K562 (cell line): ENCODE measurements around the gene LAT. TPM values are rescaled to one million over a fixed set of nuclear protein-coding genes. Genes with fewer than 3 reads are reported as not detected.

Experiments used
- BCOR ChIP-seq: fragments of 450-650 bp; IDR thresholded peaks from 2 replicates; pipeline ENCODE4 v1.6.1; 2016
- CBFA2T2 ChIP-seq: fragments of 450-650 bp; conservative IDR thresholded peaks from 2 replicates; pipeline ENCODE4 v1.6.1; 2017; ENCODE audit warnings: mild to moderate bottlenecking
- CBX3 ChIP-seq, 2 experiments: IDR thresholded peaks; 1 replicate in 1 of 2; 2 replicates in 1 of 2; pipeline ENCODE4 v1.6.1; 2012; ENCODE audit warnings: inconsistent platforms in 2 of 2, low read length in 2 of 2, borderline replicate concordance in 1 of 2, control low read depth in 1 of 2
- CREBBP ChIP-seq: IDR thresholded peaks from one replicate; pipeline ENCODE4 v1.6.1; 2012; ENCODE audit warnings: low read depth, mild to moderate bottlenecking, control low read depth, inconsistent platforms, low read length
- DPF2 ChIP-seq: fragments of 450-650 bp; IDR thresholded peaks from 2 replicates; pipeline ENCODE4 v1.6.1; 2016
- ETV1 ChIP-seq: fragments of 450-650 bp; conservative IDR thresholded peaks from 2 replicates; pipeline ENCODE4 v1.6.1; 2016; ENCODE audit warnings: missing genetic modification characterization, control low read depth, low read depth, missing compliant biosample characterization
- FOXP1 ChIP-seq: sonication (generic); formaldehyde crosslinking; IDR thresholded peaks from 2 replicates; pipeline ENCODE4 v1.8.0; 2022; ENCODE audit warnings: mild to moderate bottlenecking, missing genetic modification reagents
- GABPA ChIP-seq: fragments of 200-800 bp; sonication (Bioruptor generic); conservative IDR thresholded peaks from 2 replicates; pipeline ENCODE4 v1.6.1; 2016; ENCODE audit warnings: low read depth, missing genetic modification characterization, missing compliant biosample characterization
- KDM1A ChIP-seq, 2 experiments: fragments of 450-650 bp; IDR thresholded peaks; 2 replicates each; pipeline ENCODE4 v1.6.1; 2016; ENCODE audit warnings: mild to moderate bottlenecking in 2 of 2
- KHSRP ChIP-seq: fragments of 450-650 bp; IDR thresholded peaks from 2 replicates; pipeline ENCODE4 v1.6.1; 2017
- KLF16 ChIP-seq: IDR thresholded peaks from 2 replicates; pipeline ENCODE4 v1.6.1; 2016; ENCODE audit warnings: antibody characterized with exemption
- MEF2A ChIP-seq: IDR thresholded peaks from 2 replicates; pipeline ENCODE4 v1.6.1; 2011; ENCODE audit warnings: low read depth, mild to moderate bottlenecking, low read length, moderate library complexity; ENCODE audit not compliant: control insufficient read depth
- NBN ChIP-seq: fragments of 450-650 bp; IDR thresholded peaks from 2 replicates; pipeline ENCODE4 v1.6.1; 2016; ENCODE audit warnings: low read depth, mild to moderate bottlenecking
- NUFIP1 ChIP-seq: fragments of 450-650 bp; IDR thresholded peaks from 2 replicates; pipeline ENCODE4 v1.6.1; 2018; ENCODE audit not compliant: partially characterized antibody
- RNF2 ChIP-seq: sonication (generic); IDR thresholded peaks from 2 replicates; pipeline ENCODE4 v1.6.1; 2016
- SMARCE1 ChIP-seq: fragments of 450-650 bp; IDR thresholded peaks from 2 replicates; pipeline ENCODE4 v1.7.1; 2016; ENCODE audit warnings: mild to moderate bottlenecking
- STAT5A ChIP-seq: IDR thresholded peaks from 2 replicates; pipeline ENCODE4 v1.6.1; 2012; ENCODE audit warnings: low read length, inconsistent platforms, borderline replicate concordance
- ZNF12 ChIP-seq: sonication (generic); formaldehyde crosslinking; IDR thresholded peaks from 2 replicates; pipeline ENCODE4 v1.4.0; 2020; ENCODE audit warnings: mild to moderate bottlenecking, missing genetic modification reagents
- ZNF232 ChIP-seq: sonication (generic); formaldehyde crosslinking; IDR thresholded peaks from 2 replicates; pipeline ENCODE4 v1.8.0; 2022; ENCODE audit warnings: mild to moderate bottlenecking, missing genetic modification reagents
- ZNF76 ChIP-seq: fragments of 250-450 bp; sonication (Bioruptor Pico); IDR thresholded peaks from 2 replicates; pipeline ENCODE4 v1.4.0; 2020; ENCODE audit warnings: mild to moderate bottlenecking, moderate library complexity, borderline replicate concordance
- polyA plus RNA-seq, 8 experiments: library from polyadenylated mRNA; depleted of rRNA in 4 of 8; stranded (reverse) in 5 of 8; unstranded in 3 of 8; fragments of >200 nt; fragmentation: Nextera tagmentation in 2 of 8; fragmentation: Illumina TruSeq in 1 of 8; extraction: Ambion mirVana in 2 of 8; extraction: Trizol in 1 of 8; gene quantifications; 2 replicates each; pipeline versions ENCODE4 v1.2.1 to v1.2.3, GENCODE V29; 2011 to 2014; ENCODE audit warnings: inconsistent platforms in 1 of 8, missing spikeins in 1 of 8
- total RNA-seq, 7 experiments: library from RNA; depleted of rRNA in 6 of 7; stranded (reverse); fragments of >200 nt in 6 of 7; fragmentation: Illumina TruSeq in 2 of 7; extraction: Trizol in 2 of 7; gene quantifications; 2 replicates each; pipeline versions ENCODE4 v1.2.1 to v1.2.3, GENCODE V29; 2011 to 2021; ENCODE audit warnings: low replicate concordance in 1 of 7
- TF ChIP-seq, protein P1 (sequence below): fragments of 250-450 bp; sonication (Bioruptor Pico); IDR thresholded peaks from 2 replicates; pipeline ENCODE4 v1.9.0; 2021; ENCODE audit warnings: mild to moderate bottlenecking
- TF ChIP-seq, protein P2 (sequence below): fragments of 250-450 bp; sonication (Bioruptor Pico); IDR thresholded peaks from 2 replicates; pipeline ENCODE4 v1.9.0; 2021; ENCODE audit warnings: mild to moderate bottlenecking, inconsistent platforms
- TF ChIP-seq, protein P3 (sequence below): fragments of 250-450 bp; sonication (Bioruptor Pico); IDR thresholded peaks from 2 replicates; pipeline ENCODE4 v1.4.0; 2020; ENCODE audit warnings: borderline replicate concordance
- TF ChIP-seq, protein P4 (sequence below): fragments of 250-450 bp; sonication (Bioruptor Pico); IDR thresholded peaks from 2 replicates; pipeline ENCODE4 v1.4.0; 2020; ENCODE audit warnings: mild to moderate bottlenecking, moderate library complexity, borderline replicate concordance

The LAT gene
- total and polyA plus RNA-seq, 9 of the 15 experiments (the other 6 are each of a cell fraction or from before 2014, with no cell fraction given) = 0.40 to 4.2 (median 1.3) TPM

DNA sequence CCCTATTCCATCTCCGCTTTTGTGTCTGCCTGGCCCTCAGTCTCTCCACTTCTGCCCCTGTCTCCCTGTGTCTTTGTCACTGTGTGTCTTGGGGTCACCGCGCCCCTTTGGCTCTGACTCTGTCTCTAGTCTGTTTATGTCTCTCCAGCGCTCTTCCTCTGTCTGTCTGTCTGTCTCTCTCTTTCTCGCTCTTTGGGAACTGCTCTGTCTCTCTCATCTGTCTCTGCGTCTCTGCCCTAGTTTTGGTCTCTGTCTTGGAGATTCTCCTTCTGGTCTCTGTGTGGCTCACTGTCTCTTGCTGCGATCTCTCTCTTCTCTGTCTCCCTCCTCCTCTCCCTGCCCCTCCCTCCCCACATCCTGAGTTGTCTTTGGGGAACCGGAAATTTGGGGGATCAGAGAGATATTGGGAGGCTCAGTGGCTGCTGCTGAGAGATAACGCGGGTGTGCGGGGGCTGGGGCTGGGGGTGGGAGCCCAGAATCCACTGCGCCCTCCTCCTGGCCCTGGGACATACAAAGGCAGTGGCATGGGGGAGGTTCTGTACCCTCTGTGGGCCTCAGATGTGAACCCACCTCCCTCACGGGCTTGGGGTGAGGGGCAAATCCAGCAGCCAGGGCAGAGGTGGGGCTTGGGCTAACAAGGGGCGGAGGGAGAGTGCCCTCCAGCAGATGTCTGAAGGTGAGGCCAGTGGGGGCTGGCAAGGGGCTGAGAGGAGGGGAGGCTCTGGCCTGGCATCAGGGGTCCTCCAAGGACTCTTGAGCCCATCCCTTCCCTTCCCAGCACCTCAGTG lies 24.4 kb downstream of the LAT start (continued):
- TF ChIP-seq ETV1 (tag) (peak; percentile 100), NUFIP1 (peak; percentile 3), GABPA (tag) (peak; percentile 88), RNF2 (peak; percentile 97), CBX3 (IDR thresholded peaks at IDR 0.05; ENCODE audit: borderline replicate concordance in 1 of 2, low read length in 2 of 2) (peak in 1 of 2 experiments; percentile 52; a peak in 1 of 3 replicates), DPF2 (peak; percentile 97), NBN (peak; percentile 80; the same call in 1 of the 2 replicates), SMARCE1 (peak; percentile 94), CREBBP (no peak), ZNF76 (CRISPR knock-in tag) (peak; percentile 71), BCOR (peak; percentile 89), MEF2A (no peak), ZNF232 (CRISPR knock-in tag) (no peak), STAT5A (peak; percentile 84), CBFA2T2 (peak; percentile 91), KDM1A (IDR thresholded peaks at IDR 0.05) (peak; percentile 52 to 64; a peak in 3 of 4 replicates), ZNF12 (no peak), KLF16 (peak; percentile 96), FOXP1 (no peak), KHSRP (peak; percentile 38; the same call in 1 of the 2 replicates)
- TF ChIP-seq, protein P1, sequence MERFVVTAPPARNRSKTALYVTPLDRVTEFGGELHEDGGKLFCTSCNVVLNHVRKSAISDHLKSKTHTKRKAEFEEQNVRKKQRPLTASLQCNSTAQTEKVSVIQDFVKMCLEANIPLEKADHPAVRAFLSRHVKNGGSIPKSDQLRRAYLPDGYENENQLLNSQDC (CRISPR knock-in tag) = 0 out of 2 replicates have a peak, but pooled peaks have one; percentile 3
- TF ChIP-seq, protein P2, sequence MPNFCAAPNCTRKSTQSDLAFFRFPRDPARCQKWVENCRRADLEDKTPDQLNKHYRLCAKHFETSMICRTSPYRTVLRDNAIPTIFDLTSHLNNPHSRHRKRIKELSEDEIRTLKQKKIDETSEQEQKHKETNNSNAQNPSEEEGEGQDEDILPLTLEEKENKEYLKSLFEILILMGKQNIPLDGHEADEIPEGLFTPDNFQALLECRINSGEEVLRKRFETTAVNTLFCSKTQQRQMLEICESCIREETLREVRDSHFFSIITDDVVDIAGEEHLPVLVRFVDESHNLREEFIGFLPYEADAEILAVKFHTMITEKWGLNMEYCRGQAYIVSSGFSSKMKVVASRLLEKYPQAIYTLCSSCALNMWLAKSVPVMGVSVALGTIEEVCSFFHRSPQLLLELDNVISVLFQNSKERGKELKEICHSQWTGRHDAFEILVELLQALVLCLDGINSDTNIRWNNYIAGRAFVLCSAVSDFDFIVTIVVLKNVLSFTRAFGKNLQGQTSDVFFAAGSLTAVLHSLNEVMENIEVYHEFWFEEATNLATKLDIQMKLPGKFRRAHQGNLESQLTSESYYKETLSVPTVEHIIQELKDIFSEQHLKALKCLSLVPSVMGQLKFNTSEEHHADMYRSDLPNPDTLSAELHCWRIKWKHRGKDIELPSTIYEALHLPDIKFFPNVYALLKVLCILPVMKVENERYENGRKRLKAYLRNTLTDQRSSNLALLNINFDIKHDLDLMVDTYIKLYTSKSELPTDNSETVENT (CRISPR knock-in tag) = 0 out of 2 replicates have a peak, but pooled peaks have one; percentile 34
- TF ChIP-seq, protein P3, sequence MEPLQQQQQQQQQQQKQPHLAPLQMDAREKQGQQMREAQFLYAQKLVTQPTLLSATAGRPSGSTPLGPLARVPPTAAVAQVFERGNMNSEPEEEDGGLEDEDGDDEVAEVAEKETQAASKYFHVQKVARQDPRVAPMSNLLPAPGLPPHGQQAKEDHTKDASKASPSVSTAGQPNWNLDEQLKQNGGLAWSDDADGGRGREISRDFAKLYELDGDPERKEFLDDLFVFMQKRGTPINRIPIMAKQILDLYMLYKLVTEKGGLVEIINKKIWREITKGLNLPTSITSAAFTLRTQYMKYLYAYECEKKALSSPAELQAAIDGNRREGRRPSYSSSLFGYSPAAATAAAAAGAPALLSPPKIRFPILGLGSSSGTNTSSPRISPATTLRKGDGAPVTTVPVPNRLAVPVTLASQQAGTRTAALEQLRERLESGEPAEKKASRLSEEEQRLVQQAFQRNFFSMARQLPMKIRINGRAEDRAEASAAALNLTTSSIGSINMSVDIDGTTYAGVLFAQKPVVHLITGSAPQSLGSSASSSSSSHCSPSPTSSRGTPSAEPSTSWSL (CRISPR knock-in tag) = 0 out of 2 replicates have a peak, but pooled peaks have one; percentile 67
- TF ChIP-seq, protein P4, sequence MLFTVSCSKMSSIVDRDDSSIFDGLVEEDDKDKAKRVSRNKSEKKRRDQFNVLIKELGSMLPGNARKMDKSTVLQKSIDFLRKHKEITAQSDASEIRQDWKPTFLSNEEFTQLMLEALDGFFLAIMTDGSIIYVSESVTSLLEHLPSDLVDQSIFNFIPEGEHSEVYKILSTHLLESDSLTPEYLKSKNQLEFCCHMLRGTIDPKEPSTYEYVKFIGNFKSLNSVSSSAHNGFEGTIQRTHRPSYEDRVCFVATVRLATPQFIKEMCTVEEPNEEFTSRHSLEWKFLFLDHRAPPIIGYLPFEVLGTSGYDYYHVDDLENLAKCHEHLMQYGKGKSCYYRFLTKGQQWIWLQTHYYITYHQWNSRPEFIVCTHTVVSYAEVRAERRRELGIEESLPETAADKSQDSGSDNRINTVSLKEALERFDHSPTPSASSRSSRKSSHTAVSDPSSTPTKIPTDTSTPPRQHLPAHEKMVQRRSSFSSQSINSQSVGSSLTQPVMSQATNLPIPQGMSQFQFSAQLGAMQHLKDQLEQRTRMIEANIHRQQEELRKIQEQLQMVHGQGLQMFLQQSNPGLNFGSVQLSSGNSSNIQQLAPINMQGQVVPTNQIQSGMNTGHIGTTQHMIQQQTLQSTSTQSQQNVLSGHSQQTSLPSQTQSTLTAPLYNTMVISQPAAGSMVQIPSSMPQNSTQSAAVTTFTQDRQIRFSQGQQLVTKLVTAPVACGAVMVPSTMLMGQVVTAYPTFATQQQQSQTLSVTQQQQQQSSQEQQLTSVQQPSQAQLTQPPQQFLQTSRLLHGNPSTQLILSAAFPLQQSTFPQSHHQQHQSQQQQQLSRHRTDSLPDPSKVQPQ (CRISPR knock-in tag) = 0 out of 2 replicates have a peak, but pooled peaks have one; percentile 37
